HG03095 (cell line): ENCODE data around the gene VEPH1.
A peak's percentile ranks its signal among the peaks of the same experiment; 100 is the strongest.
"Not testable (repeated sequence)": the region's sequence is repeated elsewhere in the genome, so short reads cannot be mapped to it uniquely, and the experiment has no call there.

Source experiments
- ATAC-seq: cut with Tn5 transposase; IDR thresholded peaks from one replicate; pipeline ENCODE4 v1.9.1; 2021; ENCODE audit warnings: moderate library complexity; ENCODE audit not compliant: unreplicated experiment

Gene VEPH1

GRCh38 chr3:157355276-157355675 is 147.9 kb downstream of the VEPH1 start:
- no peak for ATAC-seq

- peak; percentile 74 for ATAC-seq
Observed at GRCh38 chr3:157354722-157355121, 148.5 kb downstream of the VEPH1 start.

GRCh38 chr3:157354254-157354653 is 149.0 kb downstream of the VEPH1 start:
- ATAC-seq: no peak

GRCh38 chr3:157353652-157354051 is 149.6 kb downstream of the VEPH1 start:
- no peak for ATAC-seq

GRCh38 chr3:157351981-157352380 is 151.2 kb downstream of the VEPH1 start:
- no peak for ATAC-seq

- not testable (repeated sequence) for ATAC-seq
Observed at GRCh38 chr3:157350651-157351050, 152.6 kb downstream of the VEPH1 start.

GRCh38 chr3:157348304-157349075 is 154.7 kb downstream of the VEPH1 start:
- not testable (repeated sequence) for ATAC-seq

GRCh38 chr3:157347577-157348303 is 155.5 kb downstream of the VEPH1 start:
- no peak for ATAC-seq

- ATAC-seq: no peak
Observed at GRCh38 chr3:157336252-157337009, 166.8 kb downstream of the VEPH1 start.

GRCh38 chr3:157335233-157336076 is 167.8 kb downstream of the VEPH1 start:
- ATAC-seq: no peak

GRCh38 chr3:157333551-157333991 is 169.6 kb downstream of the VEPH1 start:
- ATAC-seq: no peak

GRCh38 chr3:157330206-157330605 is 173.0 kb downstream of the VEPH1 start:
- ATAC-seq: no peak

- ATAC-seq: no peak
Observed at GRCh38 chr3:157329551-157329950, 173.7 kb downstream of the VEPH1 start.

GRCh38 chr3:157327837-157328236 is 175.4 kb downstream of the VEPH1 start:
- ATAC-seq: no peak

GRCh38 chr3:157327018-157327417 is 176.2 kb downstream of the VEPH1 start:
- no peak for ATAC-seq

- ATAC-seq: not testable (repeated sequence)
Observed at GRCh38 chr3:157324869-157325268, 178.3 kb downstream of the VEPH1 start.

- ATAC-seq: no peak
Observed at GRCh38 chr3:157323360-157323759, 179.9 kb downstream of the VEPH1 start.

GRCh38 chr3:157319672-157320071 is 183.5 kb downstream of the VEPH1 start:
- ATAC-seq: no peak

GRCh38 chr3:157318639-157319288 is 184.5 kb downstream of the VEPH1 start:
- ATAC-seq: no peak

- no peak for ATAC-seq
Observed at GRCh38 chr3:157317895-157318294, 185.3 kb downstream of the VEPH1 start.
